NCI-H345 (cell line): ENCODE measurements around the gene FOXB2.
"Not testable (repeated sequence)": the region's sequence is repeated elsewhere in the genome, so short reads cannot be mapped to it uniquely, and the experiment has no call there.

Experiments used
- DNase-seq: peaks from one replicate; lab custom pipeline; 2025; lab: John Stamatoyannopoulos, UW

FOXB2 gene

DNA sequence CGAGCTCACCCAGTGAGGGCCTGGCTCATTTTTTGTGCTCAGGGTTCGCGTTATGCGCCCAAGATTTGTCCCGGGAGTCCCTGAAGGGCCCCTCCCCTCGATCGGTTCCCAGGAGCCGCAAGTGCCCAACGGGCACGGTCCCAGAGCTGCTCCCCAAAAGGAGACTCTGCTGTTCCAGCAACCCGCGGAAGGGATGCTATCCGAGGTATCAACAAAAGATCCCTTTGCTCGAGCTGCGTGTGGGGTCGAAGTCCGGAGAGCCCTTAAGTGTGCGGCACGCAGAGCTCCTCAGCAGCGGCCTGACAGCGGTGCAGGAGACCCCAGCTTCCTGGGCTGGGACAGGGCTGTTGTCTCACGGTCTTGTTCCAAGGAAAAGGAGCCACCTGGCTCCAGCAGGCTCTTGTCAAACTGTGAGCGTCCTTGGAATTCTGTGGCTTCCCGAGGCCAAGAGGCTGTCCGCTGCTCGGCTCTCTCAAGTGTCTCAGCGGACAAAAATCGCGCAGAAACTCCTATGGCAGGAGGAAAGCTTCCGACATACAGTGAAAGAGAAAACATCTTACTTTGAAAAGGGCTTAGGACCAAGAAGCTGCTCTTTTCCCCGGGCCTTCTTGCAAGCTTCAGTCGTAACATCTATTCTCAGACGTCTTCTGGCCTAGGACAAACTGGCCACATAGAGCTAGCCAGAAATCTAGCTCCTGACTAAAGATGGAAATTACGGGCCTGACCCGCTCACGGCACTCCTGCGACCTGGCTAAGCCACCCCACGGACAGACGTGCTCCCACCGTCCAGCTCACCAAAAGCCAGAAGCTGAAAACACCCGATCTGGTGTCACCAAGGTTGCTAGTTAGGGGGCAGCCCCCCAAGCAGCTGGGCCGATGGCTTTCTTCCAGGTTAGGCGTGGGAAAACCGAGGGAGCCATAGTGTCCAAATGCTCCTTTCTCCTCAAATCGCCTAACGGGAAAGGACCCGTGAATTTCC is 2.6 kb upstream of the FOXB2 start:
- DNase-seq: no peak

GRCh38 chr9:77017505-77017894 is 2.0 kb upstream of the FOXB2 start:
- DNase-seq: no peak

DNA sequence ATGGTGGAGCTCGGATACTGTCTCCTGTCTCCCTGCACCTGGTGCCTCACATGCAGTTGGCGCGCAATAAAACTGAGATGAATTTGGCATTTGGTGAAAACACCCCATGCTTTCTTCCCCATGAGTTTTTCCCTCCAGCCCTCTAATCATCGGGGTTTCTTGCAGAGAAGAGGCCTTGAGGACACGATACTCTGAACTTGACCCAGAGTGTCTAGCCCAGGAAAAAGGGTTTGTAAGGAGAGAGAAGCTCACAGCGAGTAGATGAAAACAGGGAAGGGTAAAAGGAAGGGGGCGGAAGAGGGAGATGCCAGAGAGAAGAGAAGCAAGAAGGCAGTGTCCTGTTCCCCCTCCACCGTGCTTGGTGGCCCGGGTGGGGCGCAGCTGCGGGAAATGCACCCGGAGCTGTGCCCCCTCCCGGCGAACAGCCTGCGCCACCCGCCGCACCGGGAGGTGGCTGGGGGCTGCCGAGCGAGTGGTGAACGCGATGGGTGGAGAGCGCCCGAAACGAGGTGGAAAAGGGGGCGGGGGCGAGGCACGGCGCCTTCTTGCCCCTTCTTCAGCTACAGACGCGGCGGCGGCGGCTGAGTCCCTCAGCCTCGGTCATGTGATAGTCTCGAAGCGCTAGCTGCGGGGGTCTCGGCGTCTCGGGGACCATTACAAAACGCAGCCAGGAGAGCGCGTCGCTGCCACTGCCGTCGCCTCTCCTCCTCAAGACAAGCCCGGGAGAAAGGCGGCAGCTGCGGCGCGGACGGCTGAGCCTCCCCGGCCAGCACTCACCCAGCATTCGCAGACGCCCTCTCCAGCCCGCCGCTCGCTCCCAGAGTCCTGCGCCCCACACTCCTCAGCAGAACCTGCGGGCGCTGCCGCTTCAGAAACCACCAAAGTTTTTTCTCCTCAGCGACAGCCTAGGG is 1.1 kb upstream of the FOXB2 start:
- peak; percentile 49 for DNase-seq

DNA sequence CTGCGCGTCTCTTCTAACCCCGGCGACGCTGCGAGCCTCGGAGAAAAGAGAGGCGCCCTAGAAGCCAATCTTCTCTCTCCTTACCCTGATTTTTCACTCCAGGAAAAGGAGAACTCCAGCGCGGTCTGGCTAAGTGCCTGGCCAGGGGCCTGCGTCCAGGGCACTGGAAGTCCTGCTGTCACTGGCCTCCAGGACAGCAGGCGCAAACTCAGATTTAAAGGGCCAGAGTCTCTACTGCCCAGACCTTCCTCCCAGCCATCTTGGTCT is 553 bp upstream of the FOXB2 start:
- DNase-seq: no peak

DNA sequence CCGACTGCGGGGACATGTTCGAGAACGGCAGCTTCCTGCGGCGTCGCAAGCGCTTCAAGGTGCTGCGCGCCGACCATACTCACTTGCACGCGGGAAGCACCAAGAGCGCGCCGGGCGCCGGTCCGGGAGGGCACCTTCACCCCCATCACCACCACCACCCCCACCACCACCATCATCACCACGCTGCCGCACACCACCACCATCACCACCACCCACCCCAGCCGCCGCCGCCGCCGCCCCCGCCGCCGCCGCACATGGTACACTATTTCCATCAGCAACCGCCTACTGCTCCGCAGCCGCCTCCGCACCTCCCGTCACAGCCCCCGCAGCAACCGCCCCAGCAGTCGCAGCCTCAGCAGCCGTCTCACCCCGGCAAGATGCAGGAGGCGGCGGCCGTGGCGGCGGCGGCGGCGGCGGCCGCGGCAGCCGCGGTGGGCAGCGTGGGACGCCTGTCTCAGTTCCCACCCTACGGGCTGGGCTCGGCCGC is 514 bp downstream of the FOXB2 start:
- DNase-seq: no peak

DNA sequence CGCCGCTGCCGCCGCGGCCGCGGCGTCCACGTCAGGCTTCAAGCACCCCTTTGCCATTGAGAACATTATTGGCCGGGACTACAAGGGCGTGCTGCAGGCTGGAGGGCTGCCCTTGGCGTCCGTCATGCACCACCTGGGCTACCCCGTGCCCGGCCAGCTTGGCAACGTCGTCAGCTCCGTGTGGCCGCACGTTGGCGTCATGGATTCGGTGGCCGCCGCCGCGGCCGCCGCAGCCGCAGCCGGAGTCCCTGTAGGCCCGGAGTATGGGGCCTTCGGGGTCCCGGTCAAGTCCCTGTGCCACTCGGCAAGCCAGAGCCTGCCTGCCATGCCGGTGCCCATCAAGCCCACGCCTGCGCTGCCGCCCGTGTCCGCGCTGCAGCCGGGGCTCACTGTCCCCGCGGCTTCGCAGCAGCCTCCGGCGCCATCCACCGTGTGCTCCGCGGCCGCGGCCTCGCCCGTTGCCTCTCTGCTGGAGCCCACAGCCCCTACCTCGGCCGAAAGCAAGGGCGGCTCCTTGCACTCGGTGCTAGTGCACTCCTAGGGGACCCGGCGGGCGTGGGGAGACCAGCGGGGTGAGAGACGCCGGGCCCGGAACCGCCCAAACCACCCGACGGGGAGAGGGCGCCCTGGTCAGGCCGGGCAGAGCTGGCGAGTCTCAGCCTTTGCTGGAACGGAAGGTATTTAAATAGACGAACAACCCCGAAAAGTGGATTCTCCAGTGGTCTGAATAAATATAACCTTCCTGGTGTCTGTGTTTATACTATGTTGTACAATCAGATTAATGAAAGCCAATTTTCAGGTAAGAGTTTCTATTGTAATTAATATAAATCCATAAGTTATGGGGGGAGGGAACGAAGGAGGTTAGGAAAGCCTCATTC is 1.2 kb downstream of the FOXB2 start:
- no peak for DNase-seq

- no peak for DNase-seq
These were observed 1.9 kb downstream of the FOXB2 start for GRCh38 chr9:77021291-77021894.

GRCh38 chr9:77021922-77022782 is 2.7 kb downstream of the FOXB2 start:
- DNase-seq: no peak

DNA sequence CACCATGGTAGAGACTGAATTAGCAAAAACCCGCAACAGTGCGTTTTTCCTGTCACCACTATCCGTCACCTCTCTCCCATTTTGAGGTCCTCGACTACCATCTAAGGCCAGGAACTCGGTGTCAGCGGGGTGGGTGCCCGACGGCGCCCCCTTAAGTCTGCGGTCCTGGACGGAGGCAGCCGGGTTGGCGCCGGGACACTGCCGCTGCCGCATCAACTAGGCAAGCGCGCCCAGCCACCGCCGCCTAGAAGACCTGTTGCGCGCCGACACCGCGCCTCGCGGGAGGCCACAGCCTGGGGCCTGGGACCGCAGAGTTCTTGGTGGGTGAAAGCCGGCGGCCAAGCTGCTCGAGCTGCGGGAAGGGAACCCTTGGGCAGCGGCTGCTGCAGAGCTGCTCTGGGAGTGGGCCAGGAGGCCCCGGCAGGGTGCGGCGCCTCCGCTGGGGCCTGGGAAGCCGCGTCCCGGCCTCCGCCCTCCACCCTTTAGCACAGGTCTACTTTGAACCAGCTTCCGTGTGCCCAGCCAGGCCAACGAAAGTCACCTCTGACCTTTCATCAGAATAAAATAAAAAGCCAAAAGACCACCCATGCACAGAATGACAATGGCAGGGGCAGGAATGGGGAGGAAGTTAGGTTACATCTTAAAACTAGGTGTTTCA is 3.5 kb downstream of the FOXB2 start:
- DNase-seq: no peak

DNA sequence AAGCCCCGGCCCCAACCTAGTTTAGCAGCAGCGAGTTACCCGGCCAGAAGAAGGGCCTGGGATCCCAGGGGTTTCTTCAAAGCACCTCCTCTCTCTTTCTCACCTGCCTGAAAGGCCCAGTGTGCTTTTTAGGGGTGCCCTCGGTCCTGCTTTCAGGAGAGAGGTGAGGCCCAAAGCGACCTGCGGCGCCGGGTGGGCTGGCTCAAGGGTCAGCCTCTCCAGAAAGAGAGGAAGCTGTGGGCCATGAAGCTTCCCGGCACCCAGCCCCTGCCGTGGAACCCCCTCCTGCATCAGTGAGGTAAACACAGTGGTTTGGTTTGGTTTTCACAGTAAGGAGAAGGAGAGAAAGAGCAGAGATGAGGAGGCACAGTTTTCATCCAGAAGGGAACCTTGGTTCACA is 4.3 kb downstream of the FOXB2 start:
- no peak for DNase-seq

DNA sequence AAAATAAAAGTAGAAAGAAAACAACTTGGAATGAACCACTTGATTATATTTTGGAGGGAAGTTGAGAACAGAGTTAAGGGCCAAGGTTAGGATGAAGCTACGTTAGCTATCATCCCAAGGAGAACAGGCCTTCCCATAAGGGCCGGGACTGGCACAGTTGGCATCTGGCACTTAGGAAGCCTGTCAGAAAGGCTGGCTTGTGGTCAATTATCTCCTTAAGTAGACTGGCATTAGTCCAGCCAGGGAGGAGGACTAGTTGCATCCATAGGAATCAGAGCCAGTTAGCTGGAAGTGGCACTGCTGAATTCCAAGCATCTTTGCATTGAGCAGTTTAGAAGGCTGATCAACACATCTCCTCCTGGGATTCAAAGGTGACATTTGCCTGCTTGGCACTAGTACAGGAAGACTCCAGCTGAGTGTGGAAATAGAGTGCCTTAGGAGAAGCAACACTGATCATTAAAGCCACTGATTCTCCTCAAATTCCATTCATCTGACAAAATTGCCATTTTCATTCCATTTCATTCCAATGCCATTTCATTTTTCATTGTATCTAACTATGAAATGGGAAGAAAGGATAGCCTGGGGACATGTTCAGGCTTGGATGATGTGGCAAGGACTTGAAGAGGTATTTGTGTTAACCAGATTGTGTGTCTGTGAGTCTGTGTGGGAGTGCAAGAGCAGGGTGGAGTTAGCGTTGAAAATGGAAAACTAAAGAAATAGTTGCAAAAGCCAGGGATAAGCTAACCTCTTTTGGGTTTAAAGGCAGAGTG is 5.5 kb downstream of the FOXB2 start:
- no peak for DNase-seq

DNA sequence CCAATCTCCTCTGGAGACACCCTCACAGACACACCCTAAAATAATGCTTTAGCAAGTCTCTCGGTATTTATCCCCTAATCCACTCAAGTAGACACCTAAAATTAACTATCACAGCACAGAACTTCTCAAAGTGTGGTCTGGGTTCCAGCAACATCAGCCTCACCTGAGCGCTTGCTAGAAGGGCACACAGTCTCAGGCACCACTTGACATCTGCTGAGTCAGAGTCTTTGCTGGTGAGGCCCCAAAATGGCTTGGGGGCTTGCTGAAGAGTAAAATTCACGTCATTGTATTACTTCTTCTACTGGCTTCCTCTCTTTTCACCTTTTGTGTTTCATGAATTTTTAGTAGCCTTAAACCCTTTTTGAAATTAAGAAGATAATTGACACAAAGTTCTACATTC is 9.0 kb downstream of the FOXB2 start:
- no peak for DNase-seq

DNA sequence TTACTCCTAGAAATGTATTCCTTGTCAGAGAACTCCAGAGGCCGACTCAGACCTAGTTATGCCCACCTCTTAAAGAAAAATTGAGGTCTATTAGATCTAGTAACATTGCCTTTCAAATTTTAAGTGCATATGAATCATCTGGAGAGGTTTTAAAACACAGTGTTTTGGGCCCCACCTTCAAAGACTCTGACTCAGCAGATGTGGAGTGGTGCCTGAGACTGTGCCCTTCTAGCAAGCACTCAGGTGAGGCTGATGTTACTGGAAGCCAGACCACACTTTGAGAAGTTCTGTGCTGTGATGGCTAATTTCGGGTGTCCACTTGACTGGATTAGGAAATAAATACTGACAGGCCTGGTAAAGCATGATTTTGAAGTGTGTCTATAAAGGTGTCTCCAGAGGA is 10.6 kb downstream of the FOXB2 start:
- no peak for DNase-seq

GRCh38 chr9:77038281-77039036 is 19.0 kb downstream of the FOXB2 start:
- DNase-seq: no peak

- DNase-seq: no peak
These were observed 20.9 kb downstream of the FOXB2 start for GRCh38 chr9:77040340-77040739.

DNA sequence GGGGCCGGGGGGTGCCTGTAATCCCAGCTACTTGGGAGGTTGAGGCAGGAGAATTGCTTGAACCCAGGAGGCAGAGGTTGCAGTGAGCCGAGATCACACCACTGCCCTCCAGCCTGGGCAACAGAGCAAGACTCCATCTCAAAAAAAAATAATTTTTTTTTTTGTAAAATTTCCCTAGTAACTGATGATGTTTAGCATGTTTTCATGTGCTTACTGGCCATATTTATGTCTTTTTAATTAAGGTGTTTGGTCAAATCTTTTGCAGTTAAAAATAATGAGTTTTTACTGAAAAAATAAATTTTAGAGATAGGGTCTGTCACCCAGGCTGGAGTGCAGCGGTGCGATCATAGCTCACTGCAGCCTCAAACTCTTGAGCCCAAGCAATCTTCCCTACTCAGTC is 24.3 kb downstream of the FOXB2 start:
- DNase-seq: not testable (repeated sequence)

DNA sequence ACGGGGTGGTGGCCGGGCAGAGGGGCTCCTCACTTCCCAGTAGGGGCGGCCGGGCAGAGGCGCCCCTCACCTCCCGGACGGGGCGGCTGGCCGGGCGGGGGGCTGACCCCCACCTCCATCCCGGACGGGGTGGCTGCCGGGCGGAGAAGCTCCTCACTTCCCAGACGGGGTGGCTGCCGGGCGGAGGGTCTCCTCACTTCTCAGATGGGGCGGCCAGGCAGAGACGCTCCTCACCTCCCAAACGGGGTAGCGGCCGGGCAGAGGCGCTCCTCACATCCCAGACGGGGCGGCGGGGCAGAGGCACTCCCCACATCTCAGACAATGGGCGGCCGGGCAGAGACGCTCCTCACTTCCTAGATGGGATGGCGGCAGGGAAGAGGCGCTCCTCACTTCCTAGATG is 41.2 kb downstream of the FOXB2 start:
- not testable (repeated sequence) for DNase-seq

DNA sequence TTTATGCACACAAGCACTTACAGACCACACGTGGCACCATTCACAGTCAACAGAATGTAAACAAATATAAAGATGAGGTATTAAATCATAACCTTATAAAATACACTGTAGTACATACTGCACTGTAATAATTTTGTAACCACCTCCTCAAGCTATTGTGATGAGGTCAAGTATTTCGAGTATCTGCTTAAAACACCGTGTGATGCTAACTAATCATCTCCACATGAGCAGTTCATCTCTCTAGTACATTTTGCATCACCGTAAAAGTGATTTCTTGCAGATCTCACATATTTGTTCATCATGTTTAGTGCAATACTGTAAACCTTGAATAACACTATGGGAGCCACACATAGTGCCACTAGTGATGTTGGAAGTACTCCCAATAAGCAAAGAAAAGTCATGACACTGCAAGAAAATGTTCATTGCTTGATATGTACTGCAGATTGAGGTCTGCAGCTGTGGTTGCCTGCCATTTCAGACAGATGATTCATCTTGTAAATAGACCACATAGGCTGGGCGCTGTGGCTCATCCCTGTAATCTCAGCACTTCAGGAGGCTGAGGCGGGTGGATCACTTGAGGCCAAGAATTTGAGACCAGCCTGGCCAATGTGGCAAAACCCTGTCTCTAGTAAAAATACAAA is 44.3 kb downstream of the FOXB2 start:
- no peak for DNase-seq
